ENCODE measurements around the gene CDT1. TPM values are rescaled to one million over a fixed set of nuclear protein-coding genes. Genes with fewer than 3 reads are reported as not detected.
A peak's percentile ranks its signal among the peaks of the same experiment; 100 is the strongest.

CDT1 gene
- 29.3 and 39.2 TPM in 2 replicates for total RNA-seq (2014; rRNA removed; shearing (Covaris generic))

DNA sequence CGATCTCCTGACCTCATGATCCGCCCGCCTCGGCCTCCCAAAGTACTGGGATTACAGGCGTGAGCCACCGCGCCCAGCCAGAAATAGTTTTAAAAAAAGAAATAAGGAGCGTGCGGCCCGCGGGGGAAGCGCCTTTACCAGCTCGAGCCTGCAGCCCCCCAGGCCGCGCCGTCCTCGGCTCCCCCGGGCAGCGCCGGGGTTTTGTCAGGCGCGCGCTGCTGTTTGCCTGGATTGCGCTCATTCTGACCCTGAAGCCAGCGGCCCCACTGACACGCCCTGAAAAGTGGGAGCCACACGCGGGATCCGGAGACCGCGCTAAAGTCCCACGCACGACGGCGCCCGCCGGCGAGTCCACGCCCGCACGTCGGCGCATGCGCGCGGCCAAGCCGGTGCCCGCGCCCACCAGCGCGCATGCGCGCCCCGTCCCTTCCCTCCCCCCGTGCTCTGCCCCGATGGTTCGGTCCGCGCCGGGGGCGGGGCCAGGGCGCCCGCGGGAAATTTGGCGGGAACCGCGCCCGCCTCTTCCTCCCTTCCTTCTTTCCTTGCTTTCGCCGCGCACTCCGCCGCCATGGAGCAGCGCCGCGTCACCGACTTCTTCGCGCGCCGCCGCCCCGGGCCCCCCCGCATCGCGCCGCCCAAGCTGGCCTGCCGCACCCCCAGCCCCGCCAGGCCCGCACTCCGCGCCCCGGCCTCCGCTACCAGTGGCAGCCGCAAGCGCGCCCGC is at the start of gene CDT1:
Gene CDT1 (plus strand): TSS at position 526 of the 724 bp plus-strand sequence. CDS start 43 bp downstream, at position 569.
- peak; percentile 69 for DNase-seq (ENCODE audit: low spot score)

DNA sequence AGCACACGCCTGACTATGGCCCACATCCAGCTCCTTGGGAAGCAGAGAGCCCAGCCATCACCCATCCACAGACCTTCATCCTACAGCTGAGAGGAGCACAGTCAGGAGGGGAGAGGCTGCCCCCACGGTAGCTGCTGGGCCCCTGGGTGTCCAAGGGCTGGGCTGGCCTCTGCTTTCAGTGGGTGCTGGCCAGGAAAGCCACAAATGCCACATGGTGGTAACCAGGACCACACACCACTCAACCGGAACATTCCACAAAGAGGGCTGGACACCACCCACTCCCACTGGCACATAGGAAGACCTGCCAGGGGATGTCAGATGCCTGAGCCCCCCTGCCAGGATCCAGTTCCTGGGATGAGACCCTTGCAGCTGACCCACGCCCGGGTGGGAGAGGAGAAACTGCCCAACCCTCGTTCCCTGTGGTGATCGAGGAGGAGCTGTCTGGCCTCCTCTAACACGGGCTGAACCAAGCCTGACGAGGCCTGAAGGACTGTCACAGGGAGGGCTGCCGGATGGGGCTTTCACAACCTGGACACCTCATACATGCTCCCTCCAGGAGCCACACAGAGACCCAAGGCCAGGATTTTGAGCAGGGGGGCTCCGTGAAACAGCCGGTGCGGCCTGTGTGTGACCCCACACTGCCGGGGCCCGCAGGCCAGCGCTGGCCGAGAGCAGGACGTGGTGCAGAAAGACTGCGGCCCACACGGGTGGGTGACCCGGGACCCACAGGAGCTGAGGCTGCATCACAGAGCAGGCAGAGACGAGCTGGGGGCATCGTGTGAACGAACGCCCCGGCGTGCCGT is 49.3 kb upstream of the CDT1 start:
- no peak for DNase-seq (ENCODE audit: low spot score)

DNA sequence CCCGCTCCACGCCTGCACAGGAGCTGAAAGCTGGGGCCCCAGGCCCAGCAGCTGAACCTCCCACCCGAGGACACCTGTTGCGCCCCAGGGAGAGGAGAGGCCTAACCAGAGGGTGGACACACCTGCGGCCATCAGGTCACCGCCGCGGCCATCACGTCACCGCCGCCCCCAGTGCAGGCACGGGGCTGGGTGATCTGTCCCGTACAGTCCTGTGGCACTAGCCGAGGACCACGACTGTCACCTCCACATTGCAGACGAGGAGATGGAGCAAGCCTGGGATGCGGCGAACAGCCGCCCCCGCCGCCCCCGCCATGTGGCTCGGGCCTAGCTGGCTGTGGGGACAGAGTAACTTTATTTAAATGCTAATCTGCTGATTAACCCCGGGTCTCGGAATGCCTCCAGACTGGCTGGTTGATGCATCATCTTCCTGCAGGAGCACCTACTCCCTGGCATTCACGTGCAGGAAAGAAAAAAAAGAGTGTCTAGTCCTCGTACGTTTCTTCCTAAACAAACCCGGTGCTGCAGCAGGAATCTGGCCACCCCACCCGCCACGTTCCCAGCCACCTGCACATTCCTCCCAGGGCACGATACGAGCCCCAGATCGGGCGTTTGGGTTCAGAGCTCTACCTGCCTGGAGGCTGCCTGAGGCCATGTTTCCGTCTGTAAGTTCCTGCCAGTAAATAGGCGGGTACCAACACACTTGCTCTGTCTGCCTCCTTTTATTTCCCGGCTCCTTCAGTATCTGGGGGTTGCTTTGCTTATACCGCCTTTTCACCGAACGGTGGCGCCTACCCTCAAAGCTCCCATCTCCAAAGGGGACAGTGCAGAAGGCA is 48.5 kb upstream of the CDT1 start:
- peak; percentile 69 for DNase-seq (ENCODE audit: low spot score)

DNA sequence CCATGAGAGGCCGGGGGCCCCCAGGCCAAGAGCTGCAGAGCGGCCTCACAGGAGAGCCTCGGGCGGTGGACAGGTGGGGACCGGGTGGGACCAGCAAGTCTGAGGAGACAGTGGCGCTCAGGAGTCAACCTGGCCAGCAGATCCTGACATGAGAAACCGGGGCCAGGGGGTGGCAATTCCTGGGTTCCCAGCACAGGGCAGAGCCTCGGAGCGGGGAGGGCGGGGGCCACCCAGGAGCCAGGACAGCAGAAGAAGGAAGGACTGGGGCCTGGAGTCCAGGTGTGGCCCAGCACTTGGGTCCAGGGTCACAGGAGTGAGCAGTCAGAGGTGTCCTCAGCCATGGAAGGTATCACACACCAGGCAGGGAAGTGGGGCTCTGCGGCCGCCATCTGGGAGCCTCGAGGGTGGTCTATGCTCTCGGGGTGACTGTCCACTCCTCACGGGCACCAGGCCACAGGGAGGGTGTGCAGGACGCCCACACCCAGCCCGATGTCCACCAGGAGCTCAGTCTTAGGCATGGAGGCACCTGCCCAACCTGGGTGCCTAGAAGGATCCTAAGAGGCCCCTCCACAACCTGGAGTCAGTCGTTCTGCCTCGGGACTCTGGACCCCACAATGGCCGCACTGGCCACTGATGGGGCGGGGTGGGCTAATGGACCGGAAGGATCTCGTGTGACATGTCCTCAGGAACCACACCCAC is 47.7 kb upstream of the CDT1 start:
- no peak for DNase-seq (ENCODE audit: low spot score)

DNA sequence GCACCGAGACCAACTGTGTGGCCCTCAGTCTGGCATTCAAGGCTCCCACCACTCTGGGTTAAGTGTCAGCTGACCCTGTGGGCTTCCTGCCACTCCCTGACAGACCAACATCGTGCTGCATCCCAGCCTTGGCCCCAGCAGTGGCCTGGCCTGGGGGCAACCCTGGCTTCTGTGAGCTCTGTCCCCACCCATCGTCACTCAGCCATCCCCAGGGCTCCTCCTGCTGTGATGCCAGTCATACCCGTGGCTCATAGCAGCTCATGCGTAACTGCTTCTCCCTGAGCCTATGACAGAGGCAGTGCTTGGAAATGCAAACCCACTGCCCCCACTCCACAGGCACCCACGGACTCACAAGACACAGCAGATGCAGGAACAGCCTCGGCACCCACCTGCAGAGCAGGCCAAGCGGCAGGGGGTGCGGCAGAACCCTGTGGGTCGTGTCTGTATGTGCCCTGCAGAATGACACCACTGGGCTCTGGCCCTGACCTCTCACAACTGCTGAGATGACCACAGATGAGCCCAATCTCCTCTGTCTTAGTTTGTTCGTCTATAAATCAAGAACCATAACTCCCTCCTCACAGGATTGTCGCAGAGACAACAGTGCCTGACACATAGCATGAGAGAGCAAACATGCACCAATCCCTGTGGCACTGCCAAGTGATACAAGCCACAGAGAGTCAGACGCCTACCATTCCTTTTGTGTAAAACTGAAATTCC is 45.2 kb upstream of the CDT1 start:
- DNase-seq (ENCODE audit: low spot score) = peak; percentile 51

DNA sequence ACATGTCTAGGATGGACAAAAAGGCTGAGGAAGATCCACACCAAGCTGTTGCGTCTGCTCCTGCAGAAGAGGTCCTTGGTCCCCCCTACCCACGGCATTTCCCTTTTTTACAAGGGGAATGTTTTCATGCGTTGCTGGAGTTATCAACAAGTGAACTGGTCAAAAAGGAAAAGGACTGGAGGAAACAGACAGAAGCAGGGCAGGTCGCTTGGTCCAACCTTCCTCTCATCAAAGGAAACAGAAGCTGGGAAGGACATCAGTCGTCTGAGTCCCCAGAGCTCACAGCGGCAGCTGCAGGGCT is 44.7 kb upstream of the CDT1 start:
- no peak for DNase-seq (ENCODE audit: low spot score)

DNA sequence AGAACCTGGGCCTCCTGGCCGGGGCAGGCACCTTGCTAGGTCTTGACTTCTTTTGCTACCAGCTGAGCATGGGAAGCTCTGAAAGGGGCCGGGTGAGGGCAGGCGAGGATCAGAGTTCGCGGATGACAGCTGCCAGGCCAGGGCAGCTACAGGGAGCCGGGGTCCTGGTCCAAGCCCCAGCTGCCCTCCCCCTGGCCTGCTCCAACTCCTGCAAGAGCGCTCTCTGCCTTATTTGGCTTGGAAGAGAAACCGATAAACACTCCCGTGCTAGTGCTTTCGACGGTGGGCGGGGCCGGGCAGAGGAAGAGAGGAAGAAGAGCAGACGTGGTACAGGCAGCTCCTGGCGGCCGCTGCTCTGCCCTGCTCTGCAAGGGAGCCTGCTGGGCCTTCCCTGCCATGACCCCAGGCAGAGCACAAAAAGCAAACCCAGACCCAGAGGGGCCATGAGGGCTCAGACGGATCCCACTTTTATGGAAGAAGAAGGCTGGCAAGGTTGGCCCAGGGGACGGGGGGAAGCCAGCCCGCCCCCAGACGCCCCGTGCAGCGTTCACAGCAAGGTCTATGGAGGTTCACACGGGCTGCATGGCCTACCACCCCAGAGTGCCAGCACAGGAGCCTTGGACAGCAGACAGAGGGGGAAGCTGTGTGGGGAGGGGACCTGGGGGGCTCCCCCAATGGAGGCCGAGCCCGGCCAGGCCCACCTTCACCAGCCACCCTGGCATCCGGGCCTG is 44.2 kb upstream of the CDT1 start:
- peak; percentile 59 for DNase-seq (ENCODE audit: low spot score)

DNA sequence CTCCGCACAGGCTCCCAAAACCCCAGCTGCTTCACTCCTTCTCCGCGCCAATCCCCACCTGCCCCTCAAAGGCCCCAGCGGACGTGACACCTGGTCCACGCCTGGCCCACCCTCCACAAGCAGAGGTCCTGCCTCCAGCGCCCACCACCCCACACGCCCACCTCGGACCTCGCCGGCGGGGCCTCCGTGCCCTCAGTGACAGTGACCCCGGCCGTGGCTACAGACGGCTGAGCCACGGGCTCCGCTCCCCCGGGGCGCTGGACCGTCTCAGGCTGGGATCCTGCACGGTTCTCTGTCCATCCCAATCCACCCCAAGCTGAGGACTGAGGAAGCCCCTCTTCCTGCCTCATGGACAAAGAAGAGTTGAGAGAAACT is 43.6 kb upstream of the CDT1 start:
- no peak for DNase-seq (ENCODE audit: low spot score)

DNA sequence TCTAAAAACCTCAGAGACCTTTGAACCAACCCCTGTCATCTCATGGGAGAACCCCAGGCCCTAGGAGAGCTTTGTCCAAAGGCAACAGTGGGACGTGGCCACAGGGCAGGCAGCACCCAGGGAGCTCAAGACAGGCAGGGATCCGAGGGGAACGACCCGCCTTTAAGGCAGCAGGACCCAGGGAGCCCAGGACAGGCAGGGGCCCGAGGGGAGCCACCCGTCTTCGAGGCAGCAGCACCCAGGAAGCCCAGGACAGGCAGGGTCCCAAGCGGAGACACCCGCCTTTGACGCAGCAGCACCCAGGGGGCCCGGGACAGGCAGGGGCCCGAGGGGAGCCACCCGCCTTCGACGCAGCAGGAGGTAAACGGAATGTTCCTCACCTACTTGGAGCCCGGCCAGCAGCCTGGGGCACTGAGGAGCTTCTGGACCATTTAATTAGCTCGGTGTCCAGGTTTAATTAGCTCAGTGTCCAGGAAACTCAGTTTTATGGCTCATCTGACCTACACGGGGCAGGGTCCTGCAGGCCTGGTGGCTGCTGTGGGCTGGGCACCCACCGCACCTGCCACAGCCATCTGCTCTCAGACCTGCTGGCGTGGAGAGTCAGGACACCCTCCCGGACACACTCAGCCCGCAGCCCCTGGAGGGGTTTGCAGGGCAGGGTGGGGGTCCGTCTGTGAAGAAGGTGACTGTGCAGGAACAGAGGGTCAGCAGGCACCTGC is 43.0 kb upstream of the CDT1 start:
- DNase-seq (ENCODE audit: low spot score) = peak; percentile 68

DNA sequence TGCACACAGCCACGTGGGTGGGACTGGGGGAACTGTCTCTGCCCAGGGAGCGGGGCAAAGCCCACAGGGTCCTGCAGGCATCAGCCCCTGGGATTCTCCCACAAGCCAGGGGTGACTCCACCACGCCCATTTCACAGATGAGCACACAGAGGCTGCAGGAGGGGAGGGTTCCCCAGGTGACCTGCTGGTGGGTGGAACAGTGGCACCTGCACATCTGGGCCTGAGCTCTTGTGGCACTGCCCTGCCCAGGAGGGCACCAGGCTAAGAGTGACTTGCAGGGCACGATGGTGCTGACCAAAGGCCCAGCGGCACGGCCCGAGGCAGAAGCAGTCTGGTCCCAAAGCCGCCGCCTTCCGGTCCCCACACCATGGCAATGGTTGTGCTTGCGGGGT is 42.5 kb upstream of the CDT1 start:
- no peak for DNase-seq (ENCODE audit: low spot score)

DNA sequence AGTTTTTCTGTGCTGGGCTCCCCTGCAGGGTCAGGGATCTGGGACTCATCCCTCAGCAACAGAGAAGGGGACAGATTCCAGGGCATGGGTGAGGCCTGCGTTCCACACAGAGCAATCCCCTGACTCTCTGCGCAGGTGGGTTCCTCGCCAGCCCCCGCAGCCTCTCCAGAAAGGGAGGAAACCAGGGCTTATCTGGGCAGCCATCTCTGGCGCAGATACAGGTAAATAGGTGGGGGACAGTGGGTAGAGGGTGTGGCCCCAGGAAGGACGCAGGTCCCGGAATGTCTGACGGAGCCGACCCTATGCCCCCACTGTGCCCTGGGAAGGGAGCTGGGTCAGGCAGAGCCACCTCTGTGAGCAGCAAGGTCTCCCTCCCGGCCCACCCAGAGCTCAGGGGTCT is 41.8 kb upstream of the CDT1 start:
- no peak for DNase-seq (ENCODE audit: low spot score)

DNA sequence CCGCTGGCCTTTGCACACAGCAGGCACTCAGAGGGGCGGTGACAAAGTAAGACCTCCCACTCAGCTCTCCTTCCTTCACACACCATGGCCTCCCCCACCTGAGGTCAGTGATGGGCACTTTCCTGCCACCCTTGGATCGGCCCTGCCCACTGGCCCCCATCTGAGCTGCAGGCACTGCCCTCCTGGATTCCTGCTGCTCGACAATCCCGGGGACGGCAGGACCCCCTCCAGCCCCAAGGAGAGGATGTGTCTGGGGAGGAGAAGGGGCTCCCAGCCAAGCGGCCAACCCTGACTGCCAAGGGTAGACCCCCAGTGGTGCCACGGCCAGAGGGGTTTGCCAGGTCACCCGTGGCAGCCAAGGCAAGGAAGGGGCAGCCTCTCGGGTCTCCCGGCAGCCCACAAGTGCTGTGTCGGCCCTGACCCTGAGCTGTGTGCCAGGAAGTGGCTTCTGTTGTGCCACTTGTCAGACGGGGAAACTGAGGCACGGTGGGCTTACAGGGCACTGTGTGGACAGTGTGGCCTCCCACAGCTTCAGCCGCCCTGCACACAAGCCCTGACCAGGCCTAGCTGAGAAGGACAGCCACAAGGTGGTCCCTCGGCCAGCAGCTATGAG is 41.2 kb upstream of the CDT1 start:
- no peak for DNase-seq (ENCODE audit: low spot score)

DNA sequence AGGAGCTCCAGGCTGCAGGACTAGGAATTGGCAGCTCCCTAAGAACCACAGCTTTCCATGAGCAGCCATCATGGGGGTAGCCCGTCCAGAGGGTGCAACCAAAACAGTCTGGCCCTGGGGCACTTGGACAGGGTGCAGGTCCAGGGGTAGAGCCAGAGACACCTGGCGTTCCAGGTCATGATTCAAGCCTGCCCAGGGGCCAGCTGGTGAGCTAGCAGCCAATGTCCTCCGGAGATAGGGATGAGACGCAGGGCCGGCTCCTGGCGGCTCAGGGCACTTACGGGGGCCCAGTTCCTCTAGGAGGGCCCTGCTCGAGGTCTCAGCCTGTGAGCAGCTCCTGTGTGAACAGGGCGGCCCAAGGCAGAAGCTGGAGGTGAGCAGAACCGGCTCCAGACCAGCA is 40.6 kb upstream of the CDT1 start:
- DNase-seq (ENCODE audit: low spot score) = no peak

DNA sequence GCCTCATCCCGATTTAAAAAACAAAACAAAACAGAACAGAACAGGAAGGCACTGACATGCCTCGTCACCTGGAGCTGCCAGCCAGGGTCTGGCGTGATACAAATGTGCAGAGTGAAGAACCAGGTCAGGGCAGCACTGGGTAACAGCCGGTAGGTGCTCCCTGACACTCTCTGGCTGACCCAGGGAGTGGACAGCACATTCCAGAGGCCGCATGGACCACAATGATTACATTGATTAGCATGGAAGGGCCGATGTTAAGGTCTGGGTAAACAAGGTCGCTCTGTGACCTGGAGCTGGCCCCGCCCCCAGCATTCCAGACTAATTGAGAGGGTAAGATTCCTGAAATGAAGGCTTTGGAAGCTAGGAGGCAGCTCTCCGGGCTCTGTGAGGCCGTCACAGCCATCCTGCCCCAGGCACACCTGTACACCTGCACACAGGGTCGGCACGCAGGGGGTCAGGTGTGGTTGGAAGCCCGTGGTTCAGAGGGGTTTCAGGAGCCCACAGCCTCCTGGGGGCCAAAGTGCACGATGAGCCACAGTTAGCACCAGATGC is 40.0 kb upstream of the CDT1 start:
- peak; percentile 79 for DNase-seq (ENCODE audit: low spot score)

DNA sequence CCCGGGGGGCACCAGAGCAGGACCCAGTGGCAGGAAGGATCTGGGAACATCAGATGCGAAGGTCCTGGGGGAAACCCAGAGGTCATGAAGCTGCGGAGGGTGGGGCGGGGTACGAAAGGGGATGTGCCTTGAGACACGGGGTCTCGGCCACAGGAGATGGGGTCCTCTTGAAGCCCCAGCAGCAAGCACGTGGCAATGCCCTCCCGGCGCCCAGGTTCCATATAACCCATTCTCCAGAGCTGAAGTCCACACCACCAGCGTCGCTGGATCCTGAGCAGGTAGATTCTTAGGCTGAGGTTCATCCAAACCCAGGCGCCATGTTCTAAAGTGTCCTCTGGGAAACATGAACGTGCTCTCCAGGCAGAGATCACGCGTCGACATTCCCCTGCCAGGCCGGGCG is 39.5 kb upstream of the CDT1 start:
- DNase-seq (ENCODE audit: low spot score) = no peak

DNA sequence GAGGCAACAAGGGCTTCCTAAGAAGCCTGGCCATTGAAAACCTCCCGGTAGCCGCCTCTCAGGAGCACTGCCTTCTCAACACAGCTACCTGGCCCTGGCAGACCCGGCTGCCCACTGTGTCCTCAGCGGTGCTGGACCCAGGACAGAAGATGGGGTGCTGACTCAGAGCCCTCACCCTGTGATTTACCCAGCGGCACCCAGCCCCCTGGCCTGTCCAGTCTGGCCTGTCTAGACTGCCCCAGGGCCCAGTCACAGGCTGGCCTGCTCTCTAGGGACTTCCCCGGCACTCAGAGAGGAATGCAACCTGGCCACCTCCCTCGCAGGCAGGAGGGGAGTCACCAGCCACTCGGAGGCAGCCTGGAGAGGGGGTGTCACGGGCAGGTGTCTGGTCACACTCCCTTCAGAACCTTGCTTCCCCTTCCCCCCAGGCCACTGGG is 38.7 kb upstream of the CDT1 start:
- DNase-seq (ENCODE audit: low spot score) = peak; percentile 94

DNA sequence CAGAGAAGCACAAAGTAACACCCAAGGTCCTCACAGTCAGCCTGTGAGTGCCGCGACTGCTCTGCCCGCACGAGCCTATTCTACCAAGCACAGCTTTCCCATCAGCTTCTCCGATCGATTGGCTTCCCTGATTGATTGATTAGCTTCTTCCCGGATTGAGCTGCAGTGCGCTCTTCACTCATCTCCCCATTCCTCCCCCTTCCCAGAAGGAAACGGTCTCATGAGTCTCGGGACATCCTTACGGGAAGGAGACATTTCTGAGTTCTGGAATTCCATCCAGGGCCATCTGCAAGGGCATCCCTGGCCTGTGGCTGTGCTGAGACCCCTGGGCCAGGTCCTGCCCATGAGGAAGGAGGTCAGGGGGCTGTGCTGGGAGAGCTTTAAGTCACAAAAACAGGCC is 36.6 kb upstream of the CDT1 start:
- DNase-seq (ENCODE audit: low spot score) = no peak

DNA sequence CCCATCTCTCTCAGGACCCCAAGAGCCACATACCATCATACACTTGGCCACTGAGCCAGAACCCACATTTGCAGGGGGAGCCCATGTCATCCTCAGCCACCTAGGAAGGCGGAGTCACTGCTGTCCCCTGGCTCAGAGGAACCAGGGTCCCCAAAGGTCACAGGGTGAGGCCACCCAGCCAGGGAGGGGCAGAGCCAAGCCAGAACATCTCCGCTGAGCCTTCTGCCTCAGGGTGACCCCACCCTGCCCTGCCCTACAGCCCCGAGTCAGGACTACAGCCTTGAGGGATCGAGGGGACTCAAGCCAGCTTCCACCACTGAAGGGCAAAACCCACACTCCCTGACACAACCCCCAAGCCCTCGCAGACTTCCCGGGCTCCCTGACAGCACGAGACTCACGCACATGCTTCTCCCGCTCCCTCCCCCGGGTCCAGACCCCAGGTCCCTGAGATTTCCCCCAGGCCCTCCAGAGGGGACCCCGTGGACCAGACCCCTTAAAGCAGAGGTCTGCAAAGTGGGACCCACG is 36.0 kb upstream of the CDT1 start:
- DNase-seq (ENCODE audit: low spot score) = no peak

All from A172 (cell line).